ENCODE results near the gene S100Z. TPM values are rescaled to one million over a fixed set of nuclear protein-coding genes. Genes with fewer than 3 reads are reported as not detected.

S100Z gene
- total RNA-seq, 2 donors from 2014 or later = not detected

- no peak for TF ChIP-seq CTCF (IDR thresholded peaks at IDR 0.05)
- Histone ChIP-seq H3K27me3 (no peaks in the 10 kb centered on the region), H3K36me3 (no peaks in the 10 kb centered on the region), H3K4me3 (no peak overlapping the region), H3K27ac (no peak overlapping the region), H3K9me3 (no peaks in the 10 kb centered on the region), H3K4me1 (peaks cover 0 to 6% of the 10 kb centered on the region in 2 donors)
- DNase-seq (ENCODE audit: low spot score) = no peak
Measured at GRCh38 chr5:76859591-76860247, 9.9 kb downstream of the S100Z start.

GRCh38 chr5:76861612-76862011 lies 11.8 kb downstream of the S100Z start:
- no peak for TF ChIP-seq CTCF (IDR thresholded peaks at IDR 0.05)
- DNase-seq (ENCODE audit: low spot score) = no peak
- Histone ChIP-seq H3K27ac (no peak overlapping the region), H3K36me3 (no peaks in the 10 kb centered on the region), H3K4me3 (no peak overlapping the region), H3K4me1 (peaks cover 0 to 6% of the 10 kb centered on the region in 2 donors), H3K27me3 (no peaks in the 10 kb centered on the region), H3K9me3 (no peaks in the 10 kb centered on the region)

GRCh38 chr5:76863001-76863400 lies 13.2 kb downstream of the S100Z start:
- no peak for DNase-seq (ENCODE audit: low spot score)

GRCh38 chr5:76866503-76866902 lies 16.7 kb downstream of the S100Z start:
- no peak for TF ChIP-seq CTCF (IDR thresholded peaks at IDR 0.05)
- no peaks in the 10 kb centered on the region for H3K36me3 ChIP-seq
- no peak overlapping the region for H3K4me3 ChIP-seq
- no peak overlapping the region for H3K27ac ChIP-seq
- peaks cover 0 to 2% of the 10 kb centered on the region in 2 donors for H3K4me1 ChIP-seq
- H3K27me3 ChIP-seq = no peaks in the 10 kb centered on the region
- no peak for DNase-seq (ENCODE audit: low spot score)
- no peaks in the 10 kb centered on the region for H3K9me3 ChIP-seq

More at GRCh38 chr5:76863001-76863400, 13.2 kb downstream of the S100Z start:
- TF ChIP-seq CTCF (IDR thresholded peaks at IDR 0.05) = no peak
- Histone ChIP-seq H3K9me3 (no peaks in the 10 kb centered on the region), H3K27me3 (no peaks in the 10 kb centered on the region), H3K4me1 (peaks cover 0 to 6% of the 10 kb centered on the region in 2 donors), H3K27ac (no peak overlapping the region), H3K4me3 (no peak overlapping the region), H3K36me3 (no peaks in the 10 kb centered on the region)

GRCh38 chr5:76867038-76867437 lies 17.2 kb downstream of the S100Z start:
- no peak overlapping the region for H3K4me3 ChIP-seq
- no peaks in the 10 kb centered on the region for H3K9me3 ChIP-seq
- no peak overlapping the region for H3K27ac ChIP-seq
- H3K4me1 ChIP-seq = no peaks in the 10 kb centered on the region
- DNase-seq (ENCODE audit: low spot score) = no peak
- H3K27me3 ChIP-seq = no peaks in the 10 kb centered on the region
- no peak for TF ChIP-seq CTCF (IDR thresholded peaks at IDR 0.05)
- no peaks in the 10 kb centered on the region for H3K36me3 ChIP-seq
